HG03520 (cell line): Measurements from ENCODE around the gene RAP1A.
A peak's percentile ranks its signal among the peaks of the same experiment; 100 is the strongest.
"Not testable (repeated sequence)": the region's sequence is repeated elsewhere in the genome, so short reads cannot be mapped to it uniquely, and the experiment has no call there.

Experiments
- ATAC-seq: cut with Tn5 transposase; IDR thresholded peaks from one replicate; pipeline ENCODE4 v1.9.1; 2021; ENCODE audit warnings: mild to moderate bottlenecking, moderate library complexity; ENCODE audit not compliant: unreplicated experiment

RAP1A gene

DNA sequence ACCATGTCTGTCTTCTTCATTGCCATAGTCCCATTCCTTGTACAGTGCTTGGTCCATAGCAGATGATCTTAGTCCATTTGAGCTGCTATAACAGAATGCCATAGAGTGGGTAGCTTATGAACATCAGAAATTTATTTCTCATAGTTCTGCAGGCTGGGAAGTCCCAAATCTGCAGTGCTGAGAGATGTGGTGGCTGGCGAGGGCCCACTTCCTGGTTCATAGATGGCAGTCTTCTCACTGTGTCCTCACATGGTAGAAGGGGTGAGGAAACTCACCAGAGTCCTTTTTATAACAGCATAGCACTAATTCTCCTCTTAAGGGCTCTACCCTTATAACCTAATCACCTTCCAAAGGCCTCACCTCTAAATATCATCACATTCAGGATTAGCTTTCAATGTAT lies 23.1 kb upstream of the RAP1A start:
- ATAC-seq: no peak

GRCh38 chr1:111597426-111597825 lies 22.2 kb upstream of the RAP1A start:
- no peak for ATAC-seq

DNA sequence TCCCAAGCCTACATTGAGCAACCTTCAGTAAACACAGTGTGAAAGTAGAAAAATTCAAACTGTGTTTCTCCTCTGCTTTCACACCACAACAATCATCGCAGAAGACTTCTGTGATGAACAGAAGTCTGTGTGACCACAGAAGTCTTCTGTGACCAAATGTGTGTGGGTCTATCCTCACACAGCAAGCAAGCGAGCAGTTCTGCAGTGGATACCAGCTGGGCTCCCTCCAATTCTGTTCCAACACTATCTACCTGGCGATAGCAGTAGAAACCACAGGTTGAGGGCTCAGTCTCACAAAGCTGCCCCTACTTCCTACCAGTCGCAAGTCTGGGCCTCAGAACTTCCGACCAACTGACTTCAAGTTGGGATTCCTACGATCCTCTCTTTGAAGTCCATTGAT lies 21.0 kb upstream of the RAP1A start:
- ATAC-seq: no peak

- no peak for ATAC-seq
Measured at GRCh38 chr1:111599781-111600693, 19.6 kb upstream of the RAP1A start.

DNA sequence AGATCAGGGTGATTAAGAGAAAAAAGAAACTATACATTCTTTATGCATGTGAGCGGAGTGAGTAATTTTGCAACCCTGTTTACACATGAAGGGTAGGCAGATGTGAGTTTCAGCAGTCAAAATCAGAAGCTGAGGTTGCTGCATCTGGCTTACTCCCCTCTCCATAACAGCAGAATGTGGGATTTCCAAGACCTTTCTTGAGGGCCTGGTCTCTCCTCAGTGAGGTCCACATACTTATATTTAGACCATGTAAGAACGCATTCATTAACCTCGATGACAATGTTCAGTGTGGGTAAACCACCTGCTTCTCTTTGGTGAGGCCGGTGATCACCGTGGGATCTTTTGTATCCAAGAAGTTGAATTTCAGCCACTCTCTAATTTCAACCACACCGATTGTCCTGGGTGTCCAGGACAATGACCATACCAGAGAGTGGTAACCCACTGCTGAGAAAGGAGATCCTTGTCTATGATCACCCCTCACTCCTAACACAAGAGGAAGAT lies 18.7 kb upstream of the RAP1A start:
- peak; percentile 50 for ATAC-seq

DNA sequence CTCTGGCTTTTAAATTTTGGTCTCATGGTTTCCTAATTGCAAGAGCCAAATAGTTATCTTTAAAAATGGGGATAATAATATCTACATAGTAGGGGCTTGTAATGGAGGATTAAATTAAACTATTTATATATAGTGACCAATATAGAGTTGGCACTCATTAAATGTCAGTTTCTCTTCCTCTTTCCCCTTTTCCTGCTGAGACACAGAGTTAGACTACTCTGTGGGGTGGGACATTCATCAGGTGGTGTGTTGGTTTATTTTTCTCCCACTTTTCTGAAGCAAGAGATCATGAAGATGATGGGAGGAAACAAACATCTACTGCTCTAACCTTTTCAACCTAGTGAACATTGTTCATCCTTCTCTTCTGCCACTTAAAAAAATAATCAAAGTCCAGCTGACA lies 17.3 kb upstream of the RAP1A start:
- ATAC-seq: no peak

DNA sequence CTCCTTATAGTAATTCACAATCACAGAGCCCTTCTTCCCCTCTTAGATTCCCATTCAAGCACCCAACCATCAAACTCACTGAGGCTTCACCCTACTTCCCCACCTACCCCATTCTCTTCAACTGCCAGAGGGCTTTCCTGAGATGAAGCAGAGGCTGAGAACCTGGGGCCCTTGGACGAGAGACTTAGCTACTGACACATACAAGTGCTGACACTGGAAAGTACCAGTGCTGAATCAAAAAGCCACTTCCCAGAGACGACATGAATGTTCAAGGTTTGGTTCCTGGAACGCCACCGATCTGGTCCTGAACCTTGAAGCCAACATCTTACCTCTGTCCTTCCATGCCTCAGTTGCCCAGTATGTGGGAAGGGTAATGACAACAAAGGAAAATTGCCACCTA lies 16.6 kb upstream of the RAP1A start:
- no peak for ATAC-seq

GRCh38 chr1:111603979-111604378 lies 15.6 kb upstream of the RAP1A start:
- ATAC-seq: no peak

GRCh38 chr1:111604931-111605330 lies 14.7 kb upstream of the RAP1A start:
- ATAC-seq: no peak

GRCh38 chr1:111605576-111605975 lies 14.0 kb upstream of the RAP1A start:
- no peak for ATAC-seq

DNA sequence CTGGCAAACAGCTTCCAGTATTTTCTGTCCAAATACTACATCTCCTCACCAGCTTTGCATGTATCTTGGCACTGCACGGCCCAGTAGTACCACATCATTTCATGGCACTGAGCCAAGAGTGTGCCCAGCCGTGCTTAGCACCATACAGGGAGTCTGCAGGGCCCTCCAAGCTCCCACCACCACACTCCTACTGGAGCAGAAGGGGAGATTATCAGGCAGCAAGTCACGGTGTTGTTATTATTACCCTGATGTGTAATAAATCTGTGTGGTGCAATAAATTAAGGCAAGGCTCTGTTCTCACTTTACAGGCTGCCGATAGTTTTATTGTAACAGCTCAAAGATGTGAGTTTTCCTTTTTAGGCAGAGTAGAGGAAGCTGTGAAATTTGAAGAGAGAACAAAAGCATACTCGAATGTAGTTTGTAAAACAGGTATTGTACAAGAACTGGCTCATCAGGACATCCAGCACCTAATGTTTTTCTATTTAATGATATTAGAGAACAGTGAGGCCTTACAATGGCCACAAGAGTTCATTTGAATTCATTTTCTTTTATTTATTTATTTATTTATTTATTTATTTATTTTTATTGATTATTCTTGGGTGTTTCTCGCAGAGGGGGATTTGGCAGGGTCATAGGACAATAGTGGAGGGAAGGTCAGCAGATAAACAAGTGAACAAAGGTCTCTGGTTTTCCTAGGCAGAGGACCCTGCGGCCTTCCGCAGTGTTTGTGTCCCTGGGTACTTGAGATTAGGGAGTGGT lies 13.0 kb upstream of the RAP1A start:
- ATAC-seq: not testable (repeated sequence)

DNA sequence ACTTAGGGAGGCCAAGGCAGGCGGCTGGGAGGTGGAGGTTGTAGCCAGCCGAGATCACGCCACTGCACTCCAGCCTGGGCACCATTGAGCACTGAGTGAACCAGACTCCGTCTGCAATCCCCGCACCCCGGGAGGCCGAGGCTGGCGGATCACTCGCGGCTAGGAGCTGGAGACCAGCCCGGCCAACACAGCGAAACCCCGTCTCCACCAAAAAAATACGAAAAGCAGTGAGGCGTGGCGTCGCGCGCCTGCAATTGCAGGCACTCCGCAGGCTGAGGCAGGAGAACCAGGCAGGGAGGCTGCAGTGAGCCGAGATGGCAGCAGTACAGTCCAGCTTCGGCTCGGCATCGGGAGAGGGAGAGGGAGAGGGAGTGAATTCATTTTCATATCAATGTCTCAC lies 11.1 kb upstream of the RAP1A start:
- ATAC-seq: not testable (repeated sequence)

- no peak for ATAC-seq
Measured at GRCh38 chr1:111611986-111612385, 7.6 kb upstream of the RAP1A start.

DNA sequence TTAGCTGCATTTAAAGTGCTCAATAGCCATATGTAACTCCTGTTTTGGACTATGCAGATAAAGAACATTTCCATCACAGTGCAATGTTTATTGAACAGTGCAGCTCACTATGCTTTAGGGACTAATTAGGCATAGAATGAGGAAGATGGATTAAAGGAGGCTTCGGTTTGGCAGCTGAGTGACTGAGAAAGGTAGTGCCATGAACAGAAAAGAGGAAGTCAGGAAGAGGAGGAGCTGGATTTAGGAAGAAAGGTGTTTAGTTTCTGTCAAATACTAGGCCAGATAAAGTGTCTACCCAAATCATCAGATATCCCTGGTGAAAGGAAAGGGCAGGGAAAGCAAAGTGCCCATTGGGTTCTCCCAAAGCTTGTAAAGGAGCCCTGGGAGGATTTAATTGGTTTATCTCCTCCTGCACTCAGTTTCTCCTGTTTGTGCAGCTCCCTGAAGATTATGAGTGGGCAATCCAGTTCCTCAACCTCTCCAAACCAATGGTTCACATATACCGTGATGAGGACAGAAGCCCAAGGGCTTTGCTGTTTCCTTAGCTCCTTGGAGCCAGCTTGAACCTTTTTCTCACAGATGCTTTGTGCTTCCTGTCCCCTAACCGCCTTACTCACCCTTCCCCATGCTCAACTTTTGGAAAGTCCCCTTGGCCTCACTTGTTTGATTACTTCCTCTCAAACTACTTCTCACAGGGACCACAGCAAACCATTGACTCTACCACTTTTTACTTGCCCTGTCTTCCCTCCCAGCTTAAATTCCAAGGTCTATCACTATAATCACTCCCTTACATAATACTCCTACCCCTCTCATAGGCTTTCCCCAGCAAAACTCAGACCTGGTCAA lies 3.5 kb upstream of the RAP1A start:
- ATAC-seq: peak; percentile 36

DNA sequence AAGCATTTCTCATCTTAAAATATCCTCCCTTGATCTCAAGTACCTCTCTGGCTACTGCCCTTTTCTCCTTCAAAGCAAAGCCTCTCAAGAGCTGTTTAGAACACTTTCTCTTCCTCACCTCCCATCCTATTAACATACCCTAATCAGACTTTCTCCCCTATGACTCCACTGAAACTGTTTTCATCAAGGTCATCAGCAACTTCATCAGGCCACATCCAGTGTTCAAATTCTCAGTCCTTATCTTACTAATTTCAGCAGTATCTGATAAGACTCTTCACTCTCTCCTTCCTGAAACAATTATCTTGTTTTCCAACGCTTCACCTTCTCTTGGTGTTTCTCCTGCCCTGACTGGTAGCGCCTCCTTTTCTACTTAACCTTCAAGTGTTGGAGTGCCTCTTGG lies 1.5 kb upstream of the RAP1A start:
- ATAC-seq: no peak

DNA sequence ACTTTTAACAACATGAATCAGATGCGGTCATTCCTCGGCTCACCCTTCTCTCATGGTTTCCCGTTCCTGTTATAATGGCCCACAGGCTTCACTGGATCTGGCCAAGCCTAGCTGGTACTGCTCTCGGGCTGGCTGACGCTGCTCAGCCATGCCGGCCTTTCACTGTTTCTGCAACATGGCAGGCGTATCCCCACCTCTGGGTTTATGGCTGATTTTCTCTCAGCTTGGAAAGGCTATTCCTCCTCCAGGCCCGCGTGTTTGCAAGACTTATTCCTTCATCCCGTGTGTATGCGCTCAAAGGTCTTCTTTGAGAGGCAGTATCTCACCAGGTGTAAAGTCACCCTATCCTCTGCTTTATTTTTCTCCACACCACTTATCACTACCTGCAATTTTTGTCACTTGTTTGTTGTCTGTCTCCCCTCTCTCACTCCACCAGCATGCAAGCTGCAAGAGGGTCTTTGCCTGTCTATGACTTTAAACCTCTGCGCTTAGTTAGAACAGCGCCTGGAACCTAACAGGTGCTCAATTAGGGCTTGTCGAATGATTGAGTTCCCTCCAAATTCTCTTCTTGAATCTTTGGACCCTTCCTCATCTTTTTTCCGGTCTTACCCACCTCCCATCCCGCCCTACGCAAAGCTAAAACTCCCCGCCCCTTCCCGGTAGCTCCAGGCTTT lies 491 bp upstream of the RAP1A start:
- ATAC-seq: no peak

DNA sequence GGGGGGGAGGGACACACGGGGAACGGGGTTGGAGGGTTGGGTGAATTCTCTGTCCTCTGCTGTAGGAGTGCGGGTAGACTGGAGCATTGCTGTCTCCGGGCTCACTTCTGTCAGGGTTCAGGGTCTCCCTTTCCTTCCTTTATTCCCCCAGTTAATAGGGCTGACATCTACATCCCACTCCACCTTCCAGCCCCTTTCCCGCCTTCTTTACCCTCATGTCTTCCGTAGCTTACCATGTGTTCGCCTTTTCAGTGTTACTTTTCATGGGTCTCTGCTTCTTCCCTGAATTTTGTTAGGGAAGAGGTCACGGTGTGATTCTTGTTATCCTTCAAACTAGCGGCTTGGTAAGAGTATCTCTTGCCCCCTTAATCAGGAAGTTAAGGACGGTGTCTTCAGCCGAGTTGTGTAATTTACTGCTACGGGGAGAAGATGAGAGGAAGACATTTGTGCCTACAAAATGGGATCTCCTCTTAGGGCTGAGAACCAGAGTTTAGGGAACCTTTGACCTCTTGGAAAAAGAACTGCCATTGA lies 917 bp downstream of the RAP1A start:
- ATAC-seq: peak; percentile 18

DNA sequence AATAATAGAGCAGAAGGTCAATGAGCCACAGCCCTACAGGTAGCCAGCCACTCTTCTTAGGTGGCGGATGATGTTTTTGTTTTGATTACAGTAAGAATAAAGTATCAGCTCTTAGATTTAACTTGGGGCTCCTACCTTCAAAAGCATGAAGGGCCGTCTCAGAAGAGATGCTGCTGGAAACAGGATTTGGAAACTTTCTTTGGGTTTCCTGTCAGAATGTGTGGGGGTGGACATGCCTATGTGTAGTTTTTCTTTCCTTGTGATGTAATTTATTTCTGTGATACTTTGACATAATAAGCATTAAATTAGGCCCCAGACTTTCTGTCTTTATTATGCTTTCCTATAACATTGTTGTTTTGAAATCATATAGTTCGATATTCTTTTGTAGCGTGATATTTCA lies 1.5 kb downstream of the RAP1A start:
- ATAC-seq: no peak

DNA sequence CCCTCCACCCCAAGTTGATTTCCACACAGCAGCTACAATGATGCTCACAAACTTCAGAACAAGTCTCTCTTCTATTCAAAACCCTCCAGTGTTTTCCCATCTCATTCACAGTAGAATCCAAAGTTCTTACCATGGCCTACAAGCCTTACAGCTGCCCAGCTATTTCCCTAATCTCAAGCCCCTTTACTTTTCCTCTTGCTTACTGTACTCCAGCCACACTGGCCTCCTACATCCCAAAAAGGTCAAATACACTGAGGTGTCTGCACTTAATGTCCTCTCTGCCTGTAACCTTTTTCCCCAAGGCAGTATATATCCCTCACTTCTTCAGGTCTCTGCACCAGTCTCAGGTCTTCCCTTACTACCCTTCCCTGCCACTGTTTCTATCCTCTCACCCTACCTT lies 2.6 kb downstream of the RAP1A start:
- no peak for ATAC-seq

DNA sequence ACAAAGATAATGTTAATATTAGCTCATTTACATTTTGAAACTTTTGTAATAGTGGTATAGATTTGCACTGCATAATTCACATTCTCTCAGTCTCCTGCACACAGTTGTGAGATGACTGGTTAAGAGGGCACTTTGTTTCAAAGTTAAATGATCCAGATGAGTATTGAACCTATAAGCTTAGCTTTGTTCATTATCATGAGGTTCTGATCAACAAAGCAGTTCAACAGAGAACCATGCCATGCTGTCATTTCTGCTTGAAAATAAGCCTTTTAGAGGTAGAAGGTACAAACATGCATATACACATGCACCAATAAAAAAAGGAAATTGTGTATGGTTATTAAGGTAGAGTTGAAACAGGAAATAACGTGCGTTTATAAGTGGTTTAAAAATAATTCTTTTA lies 4.8 kb downstream of the RAP1A start:
- ATAC-seq: no peak
